GM21825 (cell line): ENCODE measurements around the gene SOX13.
"Not testable (repeated sequence)": the region's sequence is repeated elsewhere in the genome, so short reads cannot be mapped to it uniquely, and the experiment has no call there.

Source experiments
- ATAC-seq: cut with Tn5 transposase; IDR thresholded peaks from one replicate; pipeline ENCODE4 v1.9.1; 2021; ENCODE audit warnings: mild to moderate bottlenecking, moderate library complexity; ENCODE audit not compliant: unreplicated experiment

The SOX13 gene

DNA sequence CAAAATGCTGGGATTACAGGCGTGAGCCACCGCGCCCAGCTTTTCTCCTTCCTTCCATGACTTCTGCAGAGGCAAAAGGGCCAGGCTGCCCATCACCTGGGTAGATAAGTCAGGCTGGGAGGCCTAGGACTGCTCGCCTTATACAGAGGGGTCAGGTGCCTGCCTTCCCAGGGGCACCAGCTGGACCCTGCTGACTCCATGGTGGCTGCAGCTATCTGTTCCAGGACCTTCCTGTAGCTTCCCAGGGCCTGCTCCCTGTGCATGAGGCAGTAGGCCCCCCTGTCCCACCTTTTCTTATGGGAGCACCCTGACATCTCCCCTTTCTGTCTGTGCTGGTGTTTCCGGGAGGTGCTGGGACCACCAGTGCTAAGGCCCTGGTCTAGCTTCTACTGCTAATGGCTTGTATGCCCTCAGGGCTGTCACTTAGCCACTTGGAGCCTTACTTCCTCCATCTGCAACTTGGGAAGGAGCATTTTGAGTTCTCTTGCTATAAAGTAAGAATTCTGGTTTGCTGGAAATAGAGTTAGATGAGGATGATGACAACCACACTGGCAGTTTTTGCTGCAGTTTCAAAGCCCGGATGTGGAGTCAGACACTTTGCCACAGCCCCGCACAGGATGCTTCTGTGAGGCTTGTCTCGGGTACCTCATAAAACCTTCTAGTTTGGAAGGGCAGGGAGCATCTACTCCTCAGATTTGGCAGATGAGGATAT, 14.4 kb downstream of the SOX13 start:
- ATAC-seq: no peak

GRCh38 chr1:204087893-204088528, 15.1 kb downstream of the SOX13 start:
- no peak for ATAC-seq

DNA sequence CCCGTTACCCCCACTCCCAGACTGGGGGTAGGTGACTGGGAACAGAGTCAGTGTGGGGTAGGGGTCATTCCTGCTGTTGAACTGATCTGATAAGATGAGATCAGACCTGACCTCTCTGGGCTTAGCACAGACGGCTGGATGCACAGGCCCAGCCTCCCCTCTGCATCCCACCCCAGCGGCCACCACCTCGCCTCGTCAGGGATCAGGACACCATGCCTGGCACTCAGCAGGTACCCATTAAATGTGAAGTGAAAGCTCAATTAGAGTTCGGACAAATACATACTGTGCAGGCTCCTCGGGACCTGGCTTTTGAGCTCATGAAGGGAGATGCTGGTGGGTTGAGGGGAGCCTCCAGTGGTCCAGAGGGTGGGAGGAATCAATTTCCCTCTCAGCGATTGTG, 15.7 kb downstream of the SOX13 start:
- no peak for ATAC-seq

GRCh38 chr1:204089044-204089751, 16.3 kb downstream of the SOX13 start:
- ATAC-seq: no peak

DNA sequence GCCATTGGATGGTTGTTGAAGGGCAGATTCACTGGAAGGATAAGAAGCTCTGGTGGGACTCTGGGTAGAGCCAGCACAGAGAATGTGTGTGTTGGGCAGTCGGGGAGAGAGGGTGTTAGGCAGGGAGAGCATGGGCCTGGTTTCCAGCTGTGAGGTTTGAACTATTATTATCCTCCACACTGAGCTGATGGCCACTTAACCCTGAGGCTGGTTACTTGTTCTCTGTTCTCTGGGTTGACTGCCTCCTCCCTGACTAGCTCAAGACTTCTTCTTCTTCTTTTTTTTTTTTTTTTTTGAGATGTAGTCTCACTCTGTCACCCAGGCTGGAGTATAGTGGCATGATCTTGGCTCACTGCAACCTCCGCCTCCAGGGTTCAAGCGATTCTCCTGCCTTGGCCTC, 17.2 kb downstream of the SOX13 start:
- ATAC-seq: not testable (repeated sequence)

- ATAC-seq: no peak
Measured at GRCh38 chr1:204091066-204091465, 18.2 kb downstream of the SOX13 start.

- no peak for ATAC-seq
Measured at GRCh38 chr1:204091787-204092312, 18.9 kb downstream of the SOX13 start.

DNA sequence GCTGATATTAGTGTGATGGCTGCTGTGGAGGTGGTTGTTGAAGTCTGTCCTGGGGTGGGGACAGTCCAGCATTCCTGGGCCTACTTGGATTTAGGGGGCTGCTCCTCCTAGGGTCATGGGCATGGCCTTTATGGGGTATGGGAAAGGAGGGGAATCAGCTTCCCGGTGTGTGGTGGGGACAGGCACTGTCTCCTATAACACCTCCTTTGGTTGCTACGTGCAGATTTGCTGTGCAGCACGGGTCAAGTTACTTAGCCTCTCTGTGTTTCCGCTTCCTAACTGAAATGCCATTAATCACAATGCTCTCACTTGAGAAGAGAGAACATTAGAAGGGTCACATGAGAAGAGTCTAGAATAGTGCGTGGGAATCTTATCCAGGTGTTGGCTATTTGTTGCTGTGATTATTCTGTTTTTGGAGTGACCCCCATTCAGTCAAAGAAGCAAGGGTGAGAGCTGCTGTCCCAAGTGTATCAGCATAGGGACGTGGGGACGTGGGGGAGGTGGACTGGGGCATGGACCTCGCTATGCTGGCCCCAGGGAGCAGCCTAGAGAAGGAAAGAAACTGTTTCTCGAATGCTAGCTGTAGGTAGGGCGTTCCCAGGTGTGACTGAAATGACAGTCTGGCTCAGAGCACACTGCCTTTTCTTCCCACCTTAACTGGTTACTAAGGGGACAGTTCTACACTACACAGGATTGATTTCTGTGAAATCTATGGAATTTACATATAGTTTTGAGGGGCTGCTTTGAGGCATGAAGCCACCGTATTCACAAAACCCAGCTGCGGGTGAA, 19.9 kb downstream of the SOX13 start:
- ATAC-seq: no peak

- ATAC-seq: no peak
Measured at GRCh38 chr1:204093421-204093717, 20.5 kb downstream of the SOX13 start.

DNA sequence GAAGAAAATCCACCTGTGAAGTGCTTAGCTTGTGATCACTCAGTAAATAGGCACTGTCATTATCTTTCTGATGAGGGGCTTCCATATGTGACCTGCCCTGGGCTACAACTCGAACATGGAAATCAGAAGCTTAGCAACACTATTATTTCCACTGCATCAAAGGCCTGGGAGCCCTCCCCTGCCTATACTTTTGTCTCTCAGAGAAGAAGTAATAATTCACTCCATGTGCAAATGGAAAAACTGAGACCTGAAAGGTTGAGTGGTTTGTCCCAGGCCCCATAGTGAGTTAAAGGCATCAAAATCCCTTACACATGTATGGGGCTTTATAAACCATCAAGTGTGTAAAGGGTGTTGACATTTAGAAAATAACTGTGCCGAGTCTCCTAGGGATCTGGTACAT, 20.9 kb downstream of the SOX13 start:
- no peak for ATAC-seq

DNA sequence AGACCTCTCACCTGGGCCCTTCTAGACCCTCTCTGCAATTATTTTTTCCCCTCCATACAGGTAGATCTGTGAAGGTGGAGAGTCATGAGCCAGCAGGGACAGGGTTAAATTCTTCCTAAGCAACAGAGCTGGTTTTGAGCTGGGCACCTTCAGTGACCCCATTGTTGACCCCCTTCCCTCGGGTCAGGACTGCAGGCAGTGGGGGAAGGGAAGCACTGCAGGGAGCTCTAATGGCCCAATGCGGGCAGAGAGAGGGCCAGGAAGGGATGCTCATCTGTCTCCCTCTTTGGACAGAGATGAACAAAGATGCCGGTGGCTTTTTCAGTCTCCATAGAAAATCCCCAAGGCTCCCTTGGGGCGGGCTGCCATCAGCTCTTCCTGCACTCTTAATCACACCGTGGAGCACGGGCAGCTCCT, 21.4 kb downstream of the SOX13 start:
- ATAC-seq: no peak

DNA sequence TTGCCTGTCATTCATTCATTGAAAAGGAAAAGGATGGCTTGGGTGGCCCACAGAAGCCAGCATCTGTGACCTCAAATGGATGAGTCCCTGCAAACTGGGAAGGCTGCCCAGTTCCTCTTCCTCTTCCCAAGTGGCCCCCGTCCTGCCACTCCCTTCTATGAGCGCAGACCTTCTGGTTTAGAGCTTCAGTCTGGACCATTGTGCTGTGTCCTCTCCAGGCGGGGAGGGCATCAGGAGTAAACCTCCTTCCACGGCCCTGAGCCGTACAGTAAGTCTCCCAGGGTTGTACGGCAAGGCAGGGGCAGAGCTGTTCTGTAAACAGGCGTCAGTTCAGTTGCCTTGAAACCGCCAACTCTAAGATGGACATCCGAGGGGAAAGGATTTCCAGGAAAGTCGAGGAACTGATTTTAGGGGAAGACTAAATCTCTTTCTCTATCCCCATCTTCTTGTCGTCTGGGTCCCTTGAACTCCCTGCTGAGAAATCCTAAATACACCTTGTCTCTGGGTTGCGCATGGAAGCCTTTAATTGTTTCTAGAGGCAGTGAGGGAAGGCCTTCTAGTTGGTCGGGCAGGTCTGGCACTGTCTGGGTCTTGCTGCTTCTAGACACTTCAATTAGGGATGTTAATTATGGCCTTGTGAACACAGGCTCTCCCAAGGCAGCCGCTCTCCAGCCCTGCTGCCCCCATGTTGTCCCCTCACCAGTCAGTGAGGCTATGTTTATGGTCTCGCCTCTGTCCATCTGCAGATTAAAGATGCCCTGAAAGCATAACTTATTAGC, 22.1 kb downstream of the SOX13 start:
- no peak for ATAC-seq

GRCh38 chr1:204096931-204097330, 24.0 kb downstream of the SOX13 start:
- no peak for ATAC-seq

GRCh38 chr1:204098683-204099082, 25.8 kb downstream of the SOX13 start:
- no peak for ATAC-seq

- ATAC-seq: not testable (repeated sequence)
Measured at GRCh38 chr1:204099754-204100153, 26.8 kb downstream of the SOX13 start.

DNA sequence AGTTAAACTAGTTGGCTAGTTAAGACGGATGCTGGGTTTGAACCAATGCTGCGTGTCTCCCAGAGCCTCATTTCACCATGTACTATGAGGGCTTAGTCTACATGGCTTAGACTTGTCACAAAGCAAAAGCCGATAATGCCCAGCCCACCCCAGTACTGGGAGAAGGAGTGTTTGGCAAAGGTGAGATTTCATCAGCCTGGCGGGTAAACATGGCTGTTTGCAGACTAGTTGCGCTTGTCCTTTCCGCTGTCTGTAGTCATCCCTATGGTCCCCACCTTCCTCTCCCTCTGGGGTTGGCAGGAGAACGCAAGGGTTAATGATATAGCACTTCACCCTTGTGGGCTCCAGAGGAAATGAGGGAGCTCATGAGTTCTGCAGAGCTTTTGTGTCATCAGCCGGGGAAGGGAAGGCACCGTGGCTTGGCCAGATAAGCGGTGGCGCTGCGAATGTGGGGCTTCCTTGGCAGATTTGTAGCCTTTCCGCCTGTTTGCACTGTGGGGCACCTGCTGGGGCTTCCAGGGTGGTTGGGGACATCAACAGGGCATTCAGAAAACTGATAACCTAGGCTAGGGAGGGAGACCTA, 29.2 kb downstream of the SOX13 start:
- ATAC-seq: no peak

- ATAC-seq: no peak
Measured at GRCh38 chr1:204102739-204103430, 30.0 kb downstream of the SOX13 start.

DNA sequence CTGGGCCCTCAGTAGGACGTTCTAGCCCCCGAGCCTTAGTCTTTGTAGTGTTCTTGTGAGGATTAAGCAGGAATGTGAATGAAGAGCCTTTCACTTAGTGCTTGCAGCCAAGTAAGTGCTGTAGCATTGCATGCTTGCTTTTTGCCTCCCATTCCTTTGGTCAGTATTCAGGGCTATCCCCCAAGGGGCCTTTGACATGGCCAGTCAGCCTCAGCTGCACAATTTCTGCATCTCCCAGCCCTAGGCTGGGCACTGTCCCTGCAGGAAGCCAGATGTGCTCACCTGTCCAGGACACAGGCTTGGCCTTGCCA, 30.5 kb downstream of the SOX13 start:
- ATAC-seq: no peak

GRCh38 chr1:204104331-204105130, 31.6 kb downstream of the SOX13 start:
- ATAC-seq: no peak
